Measurements from ENCODE around the gene DPH6.
"Not testable (repeated sequence)": the region's sequence is repeated elsewhere in the genome, so short reads cannot be mapped to it uniquely, and the experiment has no call there.

The DPH6 gene

GRCh38 chr15:35437157-35437556 is 108.8 kb downstream of the DPH6 start:
- no peak for DNase-seq (ENCODE audit: low read depth in 3 of 3)

GRCh38 chr15:35436422-35436821 is 109.5 kb downstream of the DPH6 start:
- DNase-seq (ENCODE audit: low read depth in 3 of 3), result no peak

- no peak for DNase-seq (ENCODE audit: low read depth in 3 of 3)
Observed at GRCh38 chr15:35431281-35431680, 114.7 kb downstream of the DPH6 start.

- DNase-seq (ENCODE audit: low read depth in 3 of 3), result no peak
Observed at GRCh38 chr15:35430301-35430700, 115.7 kb downstream of the DPH6 start.

GRCh38 chr15:35427496-35427895 is 118.5 kb downstream of the DPH6 start:
- no peak for DNase-seq (ENCODE audit: low read depth in 3 of 3)

- DNase-seq (ENCODE audit: low read depth in 3 of 3), result no peak
Observed at GRCh38 chr15:35427091-35427490, 118.9 kb downstream of the DPH6 start.

GRCh38 chr15:35410775-35411174 is 135.2 kb downstream of the DPH6 start:
- DNase-seq (ENCODE audit: low read depth in 3 of 3), result no peak

- DNase-seq (ENCODE audit: low read depth in 3 of 3), result no peak
Observed at GRCh38 chr15:35399901-35400300, 146.1 kb downstream of the DPH6 start.

GRCh38 chr15:35397027-35397426 is 148.9 kb downstream of the DPH6 start:
- DNase-seq (ENCODE audit: low read depth in 3 of 3), result no peak

- DNase-seq (ENCODE audit: low read depth in 3 of 3), result no peak
Observed at GRCh38 chr15:35394416-35394815, 151.5 kb downstream of the DPH6 start.

GRCh38 chr15:35393398-35393797 is 152.6 kb downstream of the DPH6 start:
- DNase-seq (ENCODE audit: low read depth in 3 of 3), result no peak

GRCh38 chr15:35391408-35391984 is 154.5 kb downstream of the DPH6 start:
- DNase-seq (ENCODE audit: low read depth in 3 of 3), result not testable (repeated sequence)

GRCh38 chr15:35383506-35383905 is 162.5 kb downstream of the DPH6 start:
- no peak for DNase-seq (ENCODE audit: low read depth in 3 of 3)

GRCh38 chr15:35381328-35381727 is 164.6 kb downstream of the DPH6 start:
- DNase-seq (ENCODE audit: low read depth in 3 of 3), result no peak

- DNase-seq (ENCODE audit: low read depth in 3 of 3), result no peak
Observed at GRCh38 chr15:35379972-35380371, 166.0 kb downstream of the DPH6 start.

- DNase-seq (ENCODE audit: low read depth in 3 of 3), result not testable (repeated sequence)
Observed at GRCh38 chr15:35378454-35378853, 167.5 kb downstream of the DPH6 start.

- DNase-seq (ENCODE audit: low read depth in 3 of 3), result no peak
Observed at GRCh38 chr15:35376707-35377106, 169.3 kb downstream of the DPH6 start.

GRCh38 chr15:35374661-35375060 is 171.3 kb downstream of the DPH6 start:
- no peak for DNase-seq (ENCODE audit: low read depth in 3 of 3)

- DNase-seq (ENCODE audit: low read depth in 3 of 3), result no peak
Observed at GRCh38 chr15:35362195-35362829, 183.7 kb downstream of the DPH6 start.

GRCh38 chr15:35358824-35359223 is 187.1 kb downstream of the DPH6 start:
- no peak for DNase-seq (ENCODE audit: low read depth in 3 of 3)

GRCh38 chr15:35351059-35351458 is 194.9 kb downstream of the DPH6 start:
- no peak for DNase-seq (ENCODE audit: low read depth in 3 of 3)

- DNase-seq (ENCODE audit: low read depth in 3 of 3), result no peak
Observed at GRCh38 chr15:35349916-35350315, 196.0 kb downstream of the DPH6 start.

- DNase-seq (ENCODE audit: low read depth in 3 of 3), result no peak
Observed at GRCh38 chr15:35330916-35331315, 215.0 kb downstream of the DPH6 start.

Data from stimulated activated CD4-positive, alpha-beta T cell treated with anti-CD3 and anti-CD28 coated beads, TNF-alpha, amount 100 ng/mL, for 48 hours (primary cell).